WTC11 (cell line): ENCODE data around the gene SLC17A2.

ENCODE experiments used
- CREB1 ChIP-seq: sonication (generic); formaldehyde crosslinking; IDR thresholded peaks from 2 replicates; pipeline ENCODE4 v1.8.0; 2023; ENCODE audit warnings: mild to moderate bottlenecking, missing genetic modification reagents
- CTCF ChIP-seq: fragments of 200-600 bp; IDR thresholded peaks from 2 replicates; pipeline ENCODE4 v1.8.0; 2022; ENCODE audit warnings: antibody characterized with exemption
- ERG ChIP-seq: fragments of 250-450 bp; sonication (Bioruptor Pico); IDR thresholded peaks from 2 replicates; pipeline ENCODE4 v1.8.0; 2021; ENCODE audit warnings: mild to moderate bottlenecking
- MAX ChIP-seq: sonication (generic); formaldehyde crosslinking; IDR thresholded peaks from 2 replicates; pipeline ENCODE4 v1.8.0; 2022; ENCODE audit warnings: mild to moderate bottlenecking, missing genetic modification reagents
- NFATC4 ChIP-seq: fragments of 250-450 bp; sonication (Bioruptor Pico); IDR thresholded peaks from 2 replicates; pipeline ENCODE4 v1.9.0; 2021; ENCODE audit warnings: mild to moderate bottlenecking
- RELA ChIP-seq: sonication (generic); formaldehyde crosslinking; IDR thresholded peaks from 2 replicates; pipeline ENCODE4 v1.8.1; 2022; ENCODE audit warnings: missing genetic modification reagents, mild to moderate bottlenecking, borderline replicate concordance
- USF2 ChIP-seq: sonication (generic); formaldehyde crosslinking; IDR thresholded peaks from 2 replicates; pipeline ENCODE4 v1.8.1; 2023; ENCODE audit warnings: mild to moderate bottlenecking, missing genetic modification reagents, moderate library complexity
- ZNF219 ChIP-seq: sonication (generic); formaldehyde crosslinking; IDR thresholded peaks from 2 replicates; pipeline ENCODE4 v1.8.0; 2023; ENCODE audit warnings: missing genetic modification reagents, mild to moderate bottlenecking, borderline replicate concordance

- TF ChIP-seq CREB1 = no peak
- TF ChIP-seq CTCF = no peak
- no peak for TF ChIP-seq USF2
- TF ChIP-seq NFATC4 (CRISPR knock-in tag) = no peak
- no peak for TF ChIP-seq ZNF219 (CRISPR knock-in tag)
- no peak for TF ChIP-seq RELA (CRISPR knock-in tag)
- no peak for TF ChIP-seq MAX (CRISPR knock-in tag)
- no peak for TF ChIP-seq ERG
Observed at GRCh38 chr6:25975923-25976560, 45.6 kb upstream of the SLC17A2 start.
